Naive thymus-derived CD8-positive, alpha-beta T cell (primary cell): ENCODE measurements around the gene JDP2. TPM values are rescaled to one million over a fixed set of nuclear protein-coding genes. Genes with fewer than 3 reads are reported as not detected.

ENCODE experiments used
- ATAC-seq, 2 donors: fragments of 150-1000 bp; cut with Tn5 transposase in 1 of 2; sonication (Bioruptor Pico), chemical (Tn5 transposase) in 1 of 2; 1 replicate in 1 of 2; 2 replicates in 1 of 2; pipeline ENCODE4 v1.10.0; 2021; ENCODE audit warnings: mild to moderate bottlenecking in 2 of 2, moderate library complexity in 2 of 2
- POLR2A ChIA-PET: fragments of 350-600 bp; sonication (Branson Sonifier 250); formaldehyde crosslinking; loops from one replicate; lab custom pipeline; 2021; ENCODE audit warnings: antibody characterized with exemption; lab: Charles Lee
- DNase-seq, 10 donors: peaks; one replicate each; pipeline versions ENCODE4 v3.0.0 to v3.0.0-alpha.2; 2020 to 2022
- H3K27ac Mint-ChIP-seq, 10 donors: one replicate each; pipeline ENCODE4 v1.8.0; 2020 to 2022; ENCODE audit warnings: mild to moderate bottlenecking in 10 of 10, mixed read lengths in 10 of 10, moderate library complexity in 4 of 10, inconsistent platforms in 1 of 10
- H3K27me3 Mint-ChIP-seq, 5 donors: one replicate each; pipeline ENCODE4 v1.8.0; 2021 to 2022; ENCODE audit warnings: mixed read lengths in 5 of 5
- H3K36me3 Mint-ChIP-seq, 3 donors: one replicate each; pipeline ENCODE4 v1.8.0; 2020 to 2022; ENCODE audit warnings: mixed read lengths in 3 of 3, mild to moderate bottlenecking in 2 of 3, inconsistent platforms in 1 of 3
- H3K4me1 Mint-ChIP-seq, 4 donors: one replicate each; pipeline ENCODE4 v1.8.0; 2021 to 2022; ENCODE audit warnings: mixed read lengths in 4 of 4
- H3K4me3 Mint-ChIP-seq, 10 donors: one replicate each; pipeline ENCODE4 v1.8.0; 2020 to 2022; ENCODE audit warnings: mild to moderate bottlenecking in 10 of 10, mixed read lengths in 10 of 10, moderate library complexity in 6 of 10, inconsistent platforms in 1 of 10
- H3K9me3 Mint-ChIP-seq, 9 donors: one replicate each; pipeline ENCODE4 v1.8.0; 2020 to 2022; ENCODE audit warnings: mixed read lengths in 9 of 9, mild to moderate bottlenecking in 3 of 9, inconsistent platforms in 1 of 9, moderate library complexity in 1 of 9
- polyA plus RNA-seq, 3 donors: library from polyadenylated mRNA; unstranded; fragments of 300-500 nt; fragmentation: Illumina TruSeq; gene quantifications; one replicate each; pipeline ENCODE4 v1.2.3, GENCODE V29; 2021
- total RNA-seq, 8 experiments: library from RNA in 2 of 8; stranded (reverse) in 2 of 8; gene quantifications; one replicate each; pipeline ENCODE4 v1.2.3 and lab custom pipeline; 2021 to 2026

Gene JDP2
- total and polyA plus RNA-seq, 5 experiments from 2014 or later, result 0.75 to 1.0 TPM; not detected in 3

DNA sequence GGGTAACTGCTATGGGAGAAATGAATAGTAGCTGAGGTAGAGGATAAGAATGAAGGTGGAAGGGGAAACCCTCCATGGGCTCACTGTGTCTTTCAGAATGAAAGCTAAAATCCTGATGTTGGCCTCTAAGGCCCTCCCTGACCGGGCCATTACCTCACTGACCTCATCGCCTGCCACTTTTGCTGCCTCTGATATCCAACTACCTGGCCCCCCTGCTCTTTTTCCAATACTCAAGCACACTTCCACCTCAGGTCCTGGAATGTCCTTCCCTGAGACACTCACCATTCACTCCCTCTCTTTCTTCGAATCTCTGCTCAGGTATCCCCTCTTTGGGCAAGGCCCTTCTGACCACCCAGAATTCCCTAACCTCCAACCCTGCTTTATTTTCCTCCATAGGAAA, 93.0 kb downstream of the JDP2 start:
- POLR2A ChIA-PET, result interaction anchor here (0.7 to 1.3 kb wide), 2 partner anchors 21 to 395 kb away, joined by 3 to 4 read pairs; no protein-coding TSS in a partner anchor
- Mint-ChIP-seq H3K9me3 (no peaks in the 10 kb centered on the region), H3K4me3 (peak overlapping the region in 3 of 10 donors; percentile 3 to 31 (median 22)), H3K4me1 (peaks cover 35 to 74% (median 57%) of the 10 kb centered on the region in 4 donors), H3K36me3 (peaks cover 0 to 17% (median 7%) of the 10 kb centered on the region in 3 donors), H3K27me3 (no peaks in the 10 kb centered on the region), H3K27ac (peak overlapping the region; percentile 71 to 99 (median 94))
- ATAC-seq (no peak), DNase-seq (no peak)

DNA sequence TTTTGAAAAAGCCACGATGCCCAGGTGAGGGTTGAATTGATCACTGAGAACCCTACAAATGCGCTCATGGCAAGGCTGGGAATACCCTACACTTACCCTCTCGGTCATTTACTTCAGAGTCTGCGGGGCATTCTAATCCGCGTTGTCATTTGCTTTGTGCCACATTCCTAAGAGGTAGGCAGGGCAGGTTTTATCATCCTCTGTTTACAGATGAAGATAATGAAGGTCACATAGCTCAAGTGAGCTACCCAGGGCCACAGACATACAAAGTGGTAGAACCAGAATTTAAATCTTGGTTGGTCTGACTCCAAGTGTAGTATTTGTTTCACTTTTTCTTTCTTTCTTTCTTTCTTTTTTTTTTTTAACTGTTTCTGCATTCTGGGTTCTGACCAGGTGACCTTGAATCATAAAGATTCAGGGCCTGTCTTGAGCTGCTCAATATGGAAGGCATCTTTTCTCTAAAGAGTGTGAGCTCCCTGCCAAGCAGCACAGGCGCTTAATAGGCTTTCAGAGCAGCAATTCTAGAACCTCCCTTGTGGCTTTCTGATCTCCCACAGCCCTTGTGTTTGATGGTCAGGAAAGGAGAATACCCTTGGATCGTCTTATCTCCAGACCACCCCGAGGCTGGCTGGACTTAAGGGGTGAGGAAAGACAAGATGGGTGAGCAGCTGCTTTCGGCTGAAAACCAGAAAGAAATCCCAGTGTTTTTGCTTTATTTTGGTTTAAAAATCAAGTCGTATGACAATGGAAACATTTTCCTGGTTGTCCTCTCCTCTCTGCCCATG, 93.8 kb downstream of the JDP2 start:
- peak; percentile 26 to 32 for ATAC-seq
- H3K4me3 Mint-ChIP-seq, result peak overlapping the region; percentile 94 to 100 (median 99)
- H3K36me3 Mint-ChIP-seq, result peaks cover 0 to 24% (median 7%) of the 10 kb centered on the region in 3 donors
- H3K4me1 Mint-ChIP-seq, result peaks cover 38 to 74% (median 60%) of the 10 kb centered on the region in 4 donors
- H3K9me3 Mint-ChIP-seq, result no peaks in the 10 kb centered on the region
- H3K27ac Mint-ChIP-seq, result peak overlapping the region; percentile 93 to 99 (median 96)
- POLR2A ChIA-PET, result interaction anchor here (0.7 to 1.7 kb wide), 4 partner anchors 10 to 395 kb away, joined by 3 to 8 read pairs (median 4); no protein-coding TSS in a partner anchor
- H3K27me3 Mint-ChIP-seq, result no peaks in the 10 kb centered on the region
- no peak for DNase-seq

- peak; percentile 88 to 89 for ATAC-seq
- H3K4me3 Mint-ChIP-seq, result peak within 1 kb of the TSS; percentile 94 to 100 (median 99)
- peaks cover 0 to 27% (median 9%) of the 10 kb centered on the region in 3 donors for H3K36me3 Mint-ChIP-seq
- H3K27me3 Mint-ChIP-seq, result no peaks in the 10 kb centered on the region
- POLR2A ChIA-PET, result interaction anchor here (1.1 to 1.7 kb wide), 6 partner anchors 9 to 138 kb away, joined by 3 to 8 read pairs (median 5); partner anchors contain the start of genes ERG28 and TTLL5
- H3K27ac Mint-ChIP-seq, result peak within 1 kb of the TSS; percentile 93 to 99 (median 96)
- H3K4me1 Mint-ChIP-seq, result peaks cover 38 to 71% (median 67%) of the 10 kb centered on the region in 4 donors
- DNase-seq, result peak; percentile 33 to 81 (median 64)
- H3K9me3 Mint-ChIP-seq, result no peaks in the 10 kb centered on the region
Observed at GRCh38 chr14:75522224-75522982, 94.6 kb downstream of the JDP2 start, which contains the start of gene BATF. BATF (plus strand) TSS chr14:75522469; CDS start chr14:75522683, 214 bp downstream.

DNA sequence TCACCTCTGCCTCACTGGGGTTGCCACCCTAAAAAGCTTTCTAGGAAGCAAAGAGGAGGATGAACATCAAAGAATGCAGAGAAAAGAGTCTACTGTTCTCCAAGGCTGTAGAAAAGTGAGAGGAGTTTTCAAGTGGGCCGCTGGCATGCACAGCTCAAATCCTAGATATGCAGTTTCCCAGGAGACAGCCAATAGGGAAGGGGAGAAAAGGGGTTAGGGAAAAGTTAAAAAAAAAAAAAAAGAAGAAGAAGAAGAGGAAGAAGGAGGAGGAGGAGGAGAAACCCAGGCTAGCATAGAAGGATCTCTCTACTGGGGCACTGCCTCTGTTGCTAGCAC, 95.1 kb downstream of the JDP2 start:
- peaks cover 0 to 33% (median 14%) of the 10 kb centered on the region in 3 donors for H3K36me3 Mint-ChIP-seq

More for the DNA sequence above, 95.1 kb downstream of the JDP2 start:
- ATAC-seq, result no peak
- Mint-ChIP-seq H3K4me1 (peaks cover 43 to 76% (median 71%) of the 10 kb centered on the region in 4 donors), H3K27ac (peak overlapping the region; percentile 93 to 99 (median 96)), H3K4me3 (peak overlapping the region; percentile 94 to 100 (median 99)), H3K9me3 (no peaks in the 10 kb centered on the region), H3K27me3 (no peaks in the 10 kb centered on the region)
- POLR2A ChIA-PET, result interaction anchor here (1.1 to 1.7 kb wide), 6 partner anchors 9 to 138 kb away, joined by 3 to 8 read pairs (median 5); partner anchors contain the start of genes ERG28 and TTLL5
- DNase-seq, result no peak

Other genes with a start within 250 kb of the JDP2 start
- gene FOS, start 149.2 kb upstream of the JDP2 start, total RNA-seq, result 1 to 10 TPM; 9.4 to 9.6 TPM
- 100 to 1,000 TPM in 2 of 3 donors, 10 to 100 TPM in 1; 80.3 to 510 (median 252) TPM for gene FOS, start 149.2 kb upstream of the JDP2 start, polyA plus RNA-seq
- gene BATF, start 94.4 kb downstream of the JDP2 start, total RNA-seq, result 1 to 10 TPM; 5.5 to 5.7 TPM
- gene BATF, start 94.4 kb downstream of the JDP2 start, polyA plus RNA-seq, result 10 to 100 TPM; 22.7 to 32.2 (median 26.1) TPM
- 1 to 10 TPM; 2.1 to 3.8 TPM for gene FLVCR2, start 150.6 kb downstream of the JDP2 start, total RNA-seq
- gene FLVCR2, start 150.6 kb downstream of the JDP2 start, polyA plus RNA-seq, result 1 to 10 TPM in 1 of 3 donors, under 1 TPM in 1, not detected in 1; 0.80 to 1.4 TPM
- gene ERG28, start 232.9 kb downstream of the JDP2 start, total RNA-seq, result 10 to 100 TPM; 11.7 to 12.7 TPM
- gene ERG28, start 232.9 kb downstream of the JDP2 start, polyA plus RNA-seq, result 10 to 100 TPM; 27.0 to 34.2 (median 29.4) TPM
- 10 to 100 TPM; 17.2 to 19.2 TPM for gene TTLL5, start 233.2 kb downstream of the JDP2 start, total RNA-seq
- 10 to 100 TPM in 1 of 3 donors, 1 to 10 TPM in 2; 5.9 to 12.1 (median 8.8) TPM for gene TTLL5, start 233.2 kb downstream of the JDP2 start, polyA plus RNA-seq